Duodenal mucosa (tissue), 2 donors: Measurements from ENCODE around the gene SRP72.

Experiments used
- H3K27ac ChIP-seq: one replicate; pipeline ENCODE4 v1.7.0; 2013; ENCODE audit warnings: low read depth, low read length
- H3K27me3 ChIP-seq, 2 donors: one replicate each; pipeline ENCODE4 v1.7.0; 2013; ENCODE audit warnings: low read length in 2 of 2, control low read depth in 1 of 2; ENCODE audit not compliant: insufficient read depth in 2 of 2, control insufficient read depth in 1 of 2
- H3K36me3 ChIP-seq, 2 donors: one replicate each; pipeline ENCODE4 v1.7.0; 2013; ENCODE audit warnings: low read length in 2 of 2, control low read depth in 1 of 2; ENCODE audit not compliant: insufficient read depth in 2 of 2, control insufficient read depth in 1 of 2
- H3K4me1 ChIP-seq, 2 donors: one replicate each; pipeline ENCODE4 v1.7.0; 2013; ENCODE audit warnings: low read length in 2 of 2, control low read depth in 1 of 2; ENCODE audit not compliant: insufficient read depth in 2 of 2, control insufficient read depth in 1 of 2
- H3K4me3 ChIP-seq, 2 donors: one replicate each; pipeline ENCODE4 v1.7.0; 2013; ENCODE audit warnings: low read length in 2 of 2, low read depth in 1 of 2
- H3K9ac ChIP-seq, 2 donors: one replicate each; pipeline ENCODE4 v1.7.0; 2013; ENCODE audit warnings: low read length in 2 of 2, low read depth in 1 of 2
- H3K9me3 ChIP-seq, 2 donors: one replicate each; pipeline ENCODE4 v1.7.0; 2013; ENCODE audit warnings: low read length in 2 of 2, control low read depth in 1 of 2; ENCODE audit not compliant: control insufficient read depth in 1 of 2

SRP72 gene

DNA sequence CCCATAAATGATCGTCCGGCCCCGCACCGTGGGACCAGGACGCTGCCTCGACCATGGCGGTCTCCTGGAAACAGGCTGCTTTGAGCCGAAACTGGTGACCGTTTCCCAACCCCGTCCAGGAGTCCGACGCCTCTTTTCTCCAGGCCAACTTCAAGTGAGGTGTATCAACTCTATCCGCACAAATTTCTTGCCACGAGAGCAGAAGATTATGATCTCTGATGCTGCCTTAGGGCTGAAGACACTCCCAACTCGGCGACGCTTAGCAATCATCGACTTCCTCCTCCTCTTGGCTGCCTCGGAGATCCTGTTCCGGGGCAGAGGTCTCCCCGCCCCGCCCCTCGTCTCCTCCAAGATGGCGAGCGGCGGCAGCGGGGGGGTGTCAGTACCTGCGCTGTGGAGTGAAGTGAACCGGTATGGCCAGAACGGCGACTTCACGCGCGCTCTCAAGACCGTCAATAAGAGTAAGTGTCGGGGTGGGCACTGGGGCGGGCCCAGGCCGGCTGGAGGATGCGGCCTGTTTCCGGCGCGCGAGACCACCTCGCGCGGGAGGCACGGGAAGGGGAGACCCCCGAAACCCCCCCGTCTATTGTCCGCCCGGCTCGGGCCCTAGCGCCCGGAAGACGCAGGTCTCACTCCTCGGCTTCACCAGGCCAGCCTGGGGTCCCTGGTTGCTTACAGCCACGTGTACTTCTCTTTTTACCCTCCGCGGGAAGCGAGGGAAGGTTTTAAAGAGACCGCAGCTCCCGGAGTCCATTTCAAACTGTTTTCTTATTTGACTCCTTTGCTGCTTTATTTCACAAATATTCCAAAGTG, at the start of gene SRP72:
Gene SRP72, plus strand, starts transcription at position 334 of the 813 bp plus-strand sequence. Its CDS starts 19 bp downstream, at position 353.
- Histone ChIP-seq H3K9me3 (no peaks in the 10 kb centered on the region), H3K9ac (peak within 1 kb of the TSS; percentile 89 to 94), H3K27ac (peak within 1 kb of the TSS; percentile 90), H3K27me3 (no peaks in the 10 kb centered on the region), H3K4me1 (peaks cover 29 to 31% of the 10 kb centered on the region in 2 donors), H3K36me3 (peaks cover 10% of the 10 kb centered on the region in 2 donors), H3K4me3 (peak within 1 kb of the TSS; percentile 91 to 94)

- Histone ChIP-seq H3K27me3 (no peaks in the 10 kb centered on the region), H3K4me1 (no peaks in the 10 kb centered on the region), H3K27ac (no peak overlapping the region), H3K36me3 (no peaks in the 10 kb centered on the region), H3K9me3 (no peaks in the 10 kb centered on the region), H3K4me3 (no peak overlapping the region), H3K9ac (no peak overlapping the region)
These were observed 43.2 kb upstream of the SRP72 start for GRCh38 chr4:56424176-56424575.

DNA sequence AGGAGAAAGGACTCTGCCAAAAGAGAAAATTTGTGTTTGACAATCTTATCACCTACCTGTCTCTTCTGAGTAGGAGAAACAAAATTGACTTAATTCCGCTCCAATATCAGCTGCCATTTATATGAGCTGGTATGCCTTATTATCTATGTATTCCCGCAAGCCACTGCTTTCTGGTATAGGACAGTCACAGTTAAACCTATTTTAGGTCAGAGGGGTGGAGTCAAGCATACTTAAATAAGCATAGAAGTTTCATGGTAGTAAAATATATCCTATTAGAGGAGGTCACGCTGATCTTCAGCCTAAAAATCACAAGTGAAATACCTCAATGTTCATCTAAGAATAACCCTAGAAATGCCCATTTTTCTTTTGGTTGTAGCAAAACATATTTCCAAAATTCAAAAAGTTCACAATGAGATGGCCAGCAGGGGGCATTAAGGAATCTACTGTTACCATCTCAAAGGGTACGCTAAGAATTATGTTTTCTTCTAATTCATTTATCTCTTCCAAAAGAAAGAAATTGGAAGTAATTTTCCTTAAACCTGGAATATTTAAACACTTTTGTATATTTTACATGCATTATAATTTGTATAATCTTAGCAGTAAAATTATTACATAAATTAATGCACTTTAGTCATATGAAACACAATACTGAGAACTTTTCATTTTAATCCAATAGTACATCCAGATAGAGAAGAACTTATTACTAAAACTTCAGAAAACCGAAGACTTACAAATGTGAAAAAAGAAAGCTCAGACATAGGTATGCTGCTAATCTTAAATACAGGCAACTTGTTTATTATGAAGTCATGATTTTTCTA, 42.5 kb upstream of the SRP72 start:
- Histone ChIP-seq H3K4me3 (no peak overlapping the region), H3K9ac (no peak overlapping the region)

GRCh38 chr4:56425518-56425917, 41.9 kb upstream of the SRP72 start:
- no peaks in the 10 kb centered on the region for H3K4me1 ChIP-seq
- no peak overlapping the region for H3K4me3 ChIP-seq
- H3K36me3 ChIP-seq = no peaks in the 10 kb centered on the region
- no peak overlapping the region for H3K27ac ChIP-seq
- H3K9me3 ChIP-seq = no peaks in the 10 kb centered on the region
- H3K27me3 ChIP-seq = no peaks in the 10 kb centered on the region
- no peak overlapping the region for H3K9ac ChIP-seq

More for the DNA sequence above, 42.5 kb upstream of the SRP72 start:
- no peak overlapping the region for H3K27ac ChIP-seq
- no peaks in the 10 kb centered on the region for H3K4me1 ChIP-seq
- H3K9me3 ChIP-seq = no peaks in the 10 kb centered on the region
- H3K36me3 ChIP-seq = no peaks in the 10 kb centered on the region
- H3K27me3 ChIP-seq = no peaks in the 10 kb centered on the region

GRCh38 chr4:56426273-56426672, 41.1 kb upstream of the SRP72 start:
- no peak overlapping the region for H3K4me3 ChIP-seq
- H3K9ac ChIP-seq = no peak overlapping the region
- H3K9me3 ChIP-seq = no peaks in the 10 kb centered on the region
- H3K36me3 ChIP-seq = no peaks in the 10 kb centered on the region
- no peaks in the 10 kb centered on the region for H3K4me1 ChIP-seq
- no peak overlapping the region for H3K27ac ChIP-seq
- H3K27me3 ChIP-seq = no peaks in the 10 kb centered on the region

GRCh38 chr4:56427179-56427578, 40.2 kb upstream of the SRP72 start:
- H3K27me3 ChIP-seq = no peaks in the 10 kb centered on the region
- H3K36me3 ChIP-seq = no peaks in the 10 kb centered on the region
- H3K27ac ChIP-seq = no peak overlapping the region
- H3K4me1 ChIP-seq = no peaks in the 10 kb centered on the region
- H3K4me3 ChIP-seq = no peak overlapping the region
- H3K9me3 ChIP-seq = no peaks in the 10 kb centered on the region
- no peak overlapping the region for H3K9ac ChIP-seq

DNA sequence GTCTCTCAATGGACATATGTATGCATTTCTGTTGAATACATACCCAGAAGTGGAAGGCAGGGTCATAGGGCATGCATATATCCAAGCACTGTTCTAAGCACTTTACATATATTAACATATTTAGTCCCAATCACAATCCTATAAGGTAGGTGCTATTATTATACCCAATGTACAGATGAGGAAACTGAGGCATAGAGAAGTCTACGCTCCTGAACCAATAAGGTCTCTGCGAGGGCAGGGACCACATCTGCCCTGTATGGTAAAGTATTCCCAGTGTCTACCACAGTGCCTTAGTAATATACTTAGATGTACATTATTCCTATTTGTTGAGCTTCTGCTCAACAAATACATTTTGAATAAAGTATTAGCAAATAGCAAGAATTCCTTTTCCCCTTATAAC, 37.2 kb upstream of the SRP72 start:
- no peaks in the 10 kb centered on the region for H3K27me3 ChIP-seq
- no peak overlapping the region for H3K4me3 ChIP-seq
- no peak overlapping the region for H3K9ac ChIP-seq
- H3K36me3 ChIP-seq = no peaks in the 10 kb centered on the region
- no peaks in the 10 kb centered on the region for H3K9me3 ChIP-seq
- H3K27ac ChIP-seq = no peak overlapping the region
- H3K4me1 ChIP-seq = peaks cover 10 to 14% of the 10 kb centered on the region in 2 donors

GRCh38 chr4:56433280-56433679, 34.1 kb upstream of the SRP72 start:
- no peaks in the 10 kb centered on the region for H3K36me3 ChIP-seq
- H3K4me3 ChIP-seq = no peak overlapping the region
- no peak overlapping the region for H3K27ac ChIP-seq
- no peaks in the 10 kb centered on the region for H3K9me3 ChIP-seq
- peaks cover 14 to 18% of the 10 kb centered on the region in 2 donors for H3K4me1 ChIP-seq
- no peak overlapping the region for H3K9ac ChIP-seq
- H3K27me3 ChIP-seq = no peaks in the 10 kb centered on the region

DNA sequence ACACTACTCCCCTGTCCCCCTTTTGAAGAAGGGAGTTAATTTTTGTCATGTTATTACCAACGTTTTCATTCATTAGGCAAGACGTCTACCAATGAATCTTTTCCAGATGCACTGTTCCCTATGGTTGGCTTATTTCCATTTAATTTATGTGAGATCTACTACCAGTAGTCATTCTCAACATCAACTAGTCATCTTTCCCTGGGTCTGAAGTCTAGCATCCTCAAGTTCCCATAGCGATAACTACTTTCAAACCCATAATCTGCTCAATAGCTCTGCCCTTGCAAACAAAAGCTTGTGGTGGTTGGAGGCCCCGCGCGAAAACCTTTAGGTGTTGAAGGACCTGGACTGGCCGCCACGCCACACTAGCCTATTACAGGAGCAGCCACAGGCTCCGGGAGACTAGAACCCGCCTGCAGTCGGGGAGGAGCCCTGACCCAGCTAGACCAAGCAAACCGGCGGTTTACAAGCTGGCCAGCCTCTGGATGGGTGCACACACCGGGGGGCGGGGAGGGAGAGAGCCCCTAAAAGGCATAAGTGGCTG, 32.7 kb upstream of the SRP72 start:
- peaks cover 14 to 18% of the 10 kb centered on the region in 2 donors for H3K4me1 ChIP-seq
- no peaks in the 10 kb centered on the region for H3K9me3 ChIP-seq
- H3K36me3 ChIP-seq = no peaks in the 10 kb centered on the region
- no peaks in the 10 kb centered on the region for H3K27me3 ChIP-seq
- H3K9ac ChIP-seq = peak overlapping the region; percentile 60 to 79
- H3K4me3 ChIP-seq = peak overlapping the region; percentile 92 to 95
- H3K27ac ChIP-seq = peak overlapping the region; percentile 77
